SU-DHL-6 (cell line): Measurements from ENCODE around the gene ATP4A.
A peak's percentile ranks its signal among the peaks of the same experiment; 100 is the strongest.

Experiments used
- H2AFZ ChIP-seq: fragments of 200-600 bp; sonication (generic); 2 replicates; pipeline ENCODE4 v1.6.1; 2014; ENCODE audit warnings: low read depth, mild to moderate bottlenecking, moderate library complexity, mixed read lengths, antibody characterized with exemption, low read length; ENCODE audit not compliant: severe bottlenecking
- H3F3A ChIP-seq: fragments of 200-600 bp; shearing (Covaris generic); 2 replicates; pipeline ENCODE4 v1.6.0; 2016; ENCODE audit warnings: antibody characterized with exemption, mild to moderate bottlenecking; ENCODE audit not compliant: insufficient read depth
- H3K27ac ChIP-seq: fragments of 200-600 bp; sonication (generic); 2 replicates; pipeline ENCODE4 v1.5.1; 2016; ENCODE audit warnings: low read depth, mild to moderate bottlenecking, low read length, moderate library complexity, mixed read lengths
- H3K27me3 ChIP-seq: fragments of 200-600 bp; sonication (generic), shearing (Covaris generic); 2 replicates; pipeline ENCODE4 v1.6.0; 2014; ENCODE audit warnings: mild to moderate bottlenecking, low read length
- H3K36me3 ChIP-seq: fragments of 200-600 bp; sonication (generic); 2 replicates; pipeline ENCODE4 v1.6.1; 2014; ENCODE audit warnings: mild to moderate bottlenecking, low read length, mixed read lengths
- H3K4me2 ChIP-seq: fragments of 300-600, 200-600 bp; shearing (Covaris generic), sonication (generic); 2 replicates; pipeline ENCODE4 v1.6.0; 2014; ENCODE audit warnings: low read length, low read depth, mild to moderate bottlenecking; ENCODE audit not compliant: poor library complexity, severe bottlenecking
- H3K4me3 ChIP-seq: fragments of 200-600 bp; sonication (generic); 2 replicates; pipeline ENCODE4 v1.5.1; 2014; ENCODE audit warnings: antibody characterized with exemption, low read length, mild to moderate bottlenecking, mixed read lengths; ENCODE audit not compliant: insufficient read depth, poor library complexity, severe bottlenecking
- H3K79me2 ChIP-seq: fragments of 200-600 bp; sonication (generic); 2 replicates; pipeline ENCODE4 v1.6.1; 2014; ENCODE audit warnings: mild to moderate bottlenecking, low read length, moderate library complexity; ENCODE audit not compliant: insufficient read depth
- H3K9ac ChIP-seq: fragments of 200-600 bp; sonication (generic); 2 replicates; pipeline ENCODE4 v1.7.0; 2014; ENCODE audit warnings: mild to moderate bottlenecking, low read length
- H3K9me2 ChIP-seq: fragments of 200-600 bp; sonication (generic); replicated peaks from 2 replicates; pipeline ENCODE4 v1.6.1; 2014; ENCODE audit warnings: low read length; ENCODE audit not compliant: insufficient read depth
- H3K9me3 ChIP-seq: fragments of 200-600 bp; sonication (generic); 2 replicates; pipeline ENCODE4 v1.6.1; 2014; ENCODE audit warnings: low read length, mixed read lengths; ENCODE audit not compliant: insufficient read depth
- H4K20me1 ChIP-seq: fragments of 200-600 bp; sonication (generic); 2 replicates; pipeline ENCODE4 v1.6.1; 2014; ENCODE audit warnings: low read depth, mild to moderate bottlenecking, antibody characterized with exemption, low read length, moderate library complexity, mixed read lengths
- CTCF ChIP-seq: fragments of 200-600 bp; sonication (generic); IDR thresholded peaks from one replicate; pipeline ENCODE4 v1.5.1; 2017; ENCODE audit warnings: antibody characterized with exemption, mild to moderate bottlenecking, low read length, moderate library complexity; ENCODE audit not compliant: insufficient read depth, poor library complexity, severe bottlenecking
- EZH2phosphoT487 ChIP-seq: fragments of 200-600 bp; sonication (generic), shearing (Covaris generic); conservative IDR thresholded peaks from 2 replicates; pipeline ENCODE4 v1.6.1; 2018; ENCODE audit warnings: mild to moderate bottlenecking, antibody characterized with exemption, low read length, moderate library complexity, mixed read lengths

Gene ATP4A

DNA sequence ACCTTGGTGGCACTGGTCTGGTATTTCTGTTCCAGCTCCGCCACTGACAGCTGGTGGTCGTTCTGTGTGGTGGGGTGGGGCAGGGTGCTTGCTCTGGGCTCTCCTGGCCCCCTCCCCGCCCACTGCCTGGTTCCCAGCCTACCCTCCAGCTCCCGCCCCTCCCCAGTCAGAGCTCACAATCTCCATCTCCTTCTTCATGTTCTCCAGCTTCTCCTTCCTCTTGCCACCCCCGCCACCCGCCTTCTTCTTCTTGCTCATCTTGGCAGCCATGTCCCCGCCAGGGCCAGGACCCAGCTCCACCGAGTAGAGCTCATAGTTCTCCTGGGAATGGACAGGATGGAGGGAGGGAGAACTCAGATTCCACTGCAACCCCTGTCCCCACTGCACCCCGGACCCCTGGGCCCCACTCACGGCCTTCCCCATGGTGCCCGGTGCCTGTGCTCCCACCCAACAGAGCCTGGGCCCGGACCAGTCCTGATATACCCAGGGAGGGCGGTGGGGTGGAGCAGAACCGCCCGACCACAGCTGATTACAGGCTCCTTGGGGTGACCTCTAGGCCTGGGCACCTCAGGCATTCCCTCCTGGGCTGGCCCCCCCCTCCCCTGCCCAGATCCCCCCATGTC lies at the start of gene ATP4A:
Gene ATP4A (minus strand): TSS at position 452 of the 623 bp plus-strand sequence. CDS start 29 bp downstream, at position 423.
- Histone ChIP-seq H3K9me3 (no peaks in the 10 kb centered on the region), H3F3A (no peaks in the 10 kb centered on the region), H3K9me2 (no peaks in the 10 kb centered on the region), H4K20me1 (no peaks in the 10 kb centered on the region), H3K9ac (no peak within 1 kb of the TSS), H3K27me3 (no peaks in the 10 kb centered on the region), H3K4me3 (no peak within 1 kb of the TSS), H3K79me2 (no peaks in the 10 kb centered on the region), H3K27ac (no peak within 1 kb of the TSS), H3K4me2 (no peak within 1 kb of the TSS), H2AFZ (no peak within 1 kb of the TSS), H3K36me3 (no peaks in the 10 kb centered on the region)
- TF ChIP-seq EZH2phosphoT487 (no peak), CTCF (no peak)

- peak within 1 kb of the TSS; percentile 27 for H3K27ac ChIP-seq
- peak within 1 kb of the TSS; percentile 91 for H3K9ac ChIP-seq
- peak within 1 kb of the TSS; percentile 72 for H3K4me3 ChIP-seq
- no peaks in the 10 kb centered on the region for H3K9me3 ChIP-seq
- peak within 1 kb of the TSS; percentile 94 for H2AFZ ChIP-seq
- no peaks in the 10 kb centered on the region for H3K36me3 ChIP-seq
- no peaks in the 10 kb centered on the region for H3K27me3 ChIP-seq
- H3K9me2 ChIP-seq: no peaks in the 10 kb centered on the region
- H4K20me1 ChIP-seq: no peaks in the 10 kb centered on the region
- peaks cover 8% of the 10 kb centered on the region; the same call in 1 of the 2 replicates for H3K79me2 ChIP-seq
- no peak for TF ChIP-seq EZH2phosphoT487
- TF ChIP-seq CTCF: no peak
- H3F3A ChIP-seq: no peaks in the 10 kb centered on the region
- H3K4me2 ChIP-seq: peak within 1 kb of the TSS; percentile 89
Measured at GRCh38 chr19:35612559-35613321, 49.3 kb upstream of the ATP4A start, which contains the start of gene HAUS5. Gene HAUS5, plus strand, starts transcription at chr19:35612735. Its CDS starts 60 bp downstream, at chr19:35612795.

- Histone ChIP-seq H3K4me2 (peak overlapping the region; percentile 89), H3K36me3 (no peaks in the 10 kb centered on the region), H2AFZ (peak overlapping the region; percentile 94), H3F3A (no peaks in the 10 kb centered on the region), H3K9me2 (no peaks in the 10 kb centered on the region), H3K9ac (peak overlapping the region; percentile 91), H3K27ac (no peak overlapping the region), H4K20me1 (no peaks in the 10 kb centered on the region), H3K9me3 (no peaks in the 10 kb centered on the region), H3K4me3 (peak overlapping the region; percentile 72), H3K27me3 (no peaks in the 10 kb centered on the region), H3K79me2 (peaks cover 8% of the 10 kb centered on the region; the same call in 1 of the 2 replicates)
- TF ChIP-seq EZH2phosphoT487 (no peak), CTCF (no peak)
Measured at GRCh38 chr19:35612224-35612558, 48.7 kb upstream of the ATP4A start.
